GM21447 (cell line): ENCODE data around the gene SERINC3.
"Not testable (repeated sequence)": the region's sequence is repeated elsewhere in the genome, so short reads cannot be mapped to it uniquely, and the experiment has no call there.

Source experiments
- ATAC-seq: cut with Tn5 transposase; IDR thresholded peaks from one replicate; pipeline ENCODE4 v1.9.1; 2021; ENCODE audit not compliant: unreplicated experiment

SERINC3 gene

DNA sequence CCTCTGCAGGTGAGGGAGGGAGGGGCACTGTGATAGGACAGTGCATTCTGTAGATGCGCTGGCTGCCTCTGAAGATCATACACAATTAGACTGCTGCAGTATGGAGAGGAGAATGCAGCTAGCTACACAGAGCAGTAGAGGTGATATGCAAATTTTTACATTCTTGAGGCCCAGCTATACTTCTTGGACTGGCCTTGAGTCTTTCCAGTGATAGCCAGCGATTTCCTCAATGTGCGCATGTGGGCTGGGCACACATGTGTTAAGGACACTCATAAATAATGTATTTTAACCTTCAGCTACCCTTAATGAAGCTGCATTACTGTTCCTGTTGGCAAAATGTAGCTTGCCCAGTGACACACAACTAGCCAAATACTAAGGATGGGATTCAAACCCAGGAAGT, 27.2 kb downstream of the SERINC3 start:
- no peak for ATAC-seq

DNA sequence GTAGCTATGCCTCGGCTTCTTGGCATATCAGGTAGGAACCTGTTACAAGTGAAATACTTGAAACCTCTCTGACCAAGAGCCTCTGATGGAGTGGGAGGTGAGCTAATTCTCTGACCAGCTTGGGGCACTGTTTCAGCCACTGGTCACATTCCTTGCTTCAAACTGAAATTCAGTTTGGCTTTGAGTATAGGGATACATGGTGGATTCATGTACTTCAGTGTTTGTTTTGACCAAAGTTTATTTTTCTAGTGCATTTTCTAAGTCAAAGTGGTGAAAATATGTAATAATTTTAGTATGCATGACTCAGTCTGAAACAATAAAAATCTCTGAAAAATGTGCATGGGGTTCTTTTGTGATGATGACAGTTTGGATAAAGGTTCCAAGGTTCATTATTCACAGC, 27.6 kb downstream of the SERINC3 start:
- no peak for ATAC-seq

DNA sequence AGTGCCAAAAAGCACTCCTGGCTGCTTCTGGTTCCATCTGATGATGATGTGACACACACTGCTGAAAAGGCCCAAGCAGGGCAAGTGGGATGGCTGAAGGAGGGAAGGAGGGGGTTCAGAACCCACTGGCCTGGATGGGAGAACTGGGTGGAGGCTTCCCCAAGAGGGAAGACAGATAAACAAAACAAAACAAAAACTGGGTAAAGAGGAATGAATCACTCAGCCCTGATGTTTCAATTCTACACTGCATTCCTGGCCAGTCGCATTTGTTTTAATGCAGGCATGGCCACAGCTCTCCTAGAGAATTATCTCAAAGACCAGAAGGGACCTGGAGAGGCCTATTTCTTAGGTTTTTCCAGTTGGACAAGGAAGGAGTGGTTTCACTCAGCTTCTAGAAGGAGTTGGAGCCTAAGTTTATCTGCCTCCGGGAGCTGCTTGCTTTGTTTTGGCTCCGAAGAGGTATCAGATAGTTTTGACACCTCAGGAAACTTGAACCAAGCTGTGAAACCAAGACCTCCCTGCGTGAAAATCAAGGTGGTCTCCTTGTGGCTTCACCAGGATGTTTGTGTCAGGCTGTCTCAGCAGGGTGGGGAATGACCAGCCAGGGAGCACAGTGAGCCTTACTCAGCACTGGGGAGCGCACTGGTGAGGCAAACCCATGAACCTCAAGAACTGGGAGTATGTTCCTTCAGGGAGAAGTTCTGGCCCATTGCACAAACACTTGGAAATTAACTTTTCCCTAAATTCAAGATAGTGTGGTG, 30.1 kb downstream of the SERINC3 start:
- ATAC-seq: no peak

DNA sequence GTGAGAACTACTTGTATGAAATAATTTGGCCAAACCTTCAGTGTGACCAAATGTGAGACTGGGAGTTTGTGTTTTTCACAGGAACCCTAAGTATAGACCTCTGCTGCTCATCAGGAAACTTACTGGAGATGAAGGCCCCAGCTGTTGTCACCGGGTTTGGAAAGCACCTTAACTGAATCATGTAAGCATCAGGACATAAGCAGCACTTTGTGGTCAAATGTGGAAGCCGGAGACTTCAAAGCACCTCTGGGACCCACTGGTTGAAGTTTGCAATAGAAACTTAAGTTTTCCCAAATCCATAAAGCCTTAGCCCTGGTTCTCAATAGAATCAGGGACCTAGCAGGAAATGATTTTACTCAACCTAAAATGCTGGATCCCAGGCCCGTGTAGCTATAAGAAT, 31.9 kb downstream of the SERINC3 start:
- no peak for ATAC-seq

DNA sequence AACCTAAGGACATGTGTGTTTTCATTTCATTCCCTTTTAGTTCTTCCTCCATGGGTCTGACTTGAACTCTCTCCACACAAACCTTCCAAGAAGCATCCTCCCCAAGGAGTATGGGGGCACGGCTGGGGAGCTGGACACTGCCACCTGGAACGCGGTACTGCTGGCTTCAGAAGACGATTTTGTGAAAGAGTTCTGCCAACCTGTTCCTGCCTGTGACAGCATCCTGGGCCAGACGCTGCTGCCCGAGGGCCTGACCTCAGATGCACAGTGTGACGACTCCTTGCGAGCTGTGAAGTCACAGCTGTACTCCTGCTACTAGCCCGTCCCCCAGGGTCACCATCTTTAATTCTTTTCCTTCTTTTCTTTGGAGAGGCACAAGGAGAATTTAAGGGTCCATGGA, 32.6 kb downstream of the SERINC3 start:
- ATAC-seq: no peak

DNA sequence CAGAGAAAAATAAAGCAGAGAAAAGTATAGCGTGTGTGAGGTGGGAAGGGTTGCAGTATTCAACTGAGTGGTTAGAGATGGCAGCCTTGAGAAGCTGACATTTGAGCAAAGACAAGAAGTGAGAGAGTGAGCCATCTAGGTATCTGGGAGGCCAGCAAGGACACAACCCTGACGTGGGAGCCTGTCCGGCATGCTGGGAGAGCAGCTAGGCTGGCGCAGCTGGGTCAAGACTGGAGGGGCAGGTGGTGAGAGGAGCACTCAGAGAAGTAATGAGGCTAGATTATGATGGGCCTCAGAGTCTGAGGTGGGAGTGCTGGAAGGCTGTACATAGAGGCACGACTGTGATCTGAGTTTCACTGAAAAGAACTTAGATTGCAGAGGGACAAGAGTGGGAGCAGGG, 33.3 kb downstream of the SERINC3 start:
- ATAC-seq: no peak

DNA sequence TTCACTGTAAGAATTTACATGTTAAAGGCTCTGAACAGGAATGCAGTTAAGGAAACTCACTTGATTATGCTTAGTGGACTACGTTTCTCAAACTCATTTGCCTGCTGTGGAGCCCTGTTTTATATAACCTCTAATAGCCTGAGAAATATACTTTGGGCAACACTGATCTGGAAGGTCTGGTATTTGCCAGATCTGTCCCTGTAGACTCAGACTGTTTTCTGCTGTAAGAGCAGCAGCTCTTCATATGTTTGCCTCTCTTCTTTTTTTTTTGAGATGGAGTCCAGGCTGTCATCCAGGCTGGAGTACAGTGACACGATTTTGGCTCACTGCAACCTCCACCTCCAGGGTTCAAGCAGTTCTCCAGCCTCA, 36.1 kb downstream of the SERINC3 start:
- ATAC-seq: no peak

DNA sequence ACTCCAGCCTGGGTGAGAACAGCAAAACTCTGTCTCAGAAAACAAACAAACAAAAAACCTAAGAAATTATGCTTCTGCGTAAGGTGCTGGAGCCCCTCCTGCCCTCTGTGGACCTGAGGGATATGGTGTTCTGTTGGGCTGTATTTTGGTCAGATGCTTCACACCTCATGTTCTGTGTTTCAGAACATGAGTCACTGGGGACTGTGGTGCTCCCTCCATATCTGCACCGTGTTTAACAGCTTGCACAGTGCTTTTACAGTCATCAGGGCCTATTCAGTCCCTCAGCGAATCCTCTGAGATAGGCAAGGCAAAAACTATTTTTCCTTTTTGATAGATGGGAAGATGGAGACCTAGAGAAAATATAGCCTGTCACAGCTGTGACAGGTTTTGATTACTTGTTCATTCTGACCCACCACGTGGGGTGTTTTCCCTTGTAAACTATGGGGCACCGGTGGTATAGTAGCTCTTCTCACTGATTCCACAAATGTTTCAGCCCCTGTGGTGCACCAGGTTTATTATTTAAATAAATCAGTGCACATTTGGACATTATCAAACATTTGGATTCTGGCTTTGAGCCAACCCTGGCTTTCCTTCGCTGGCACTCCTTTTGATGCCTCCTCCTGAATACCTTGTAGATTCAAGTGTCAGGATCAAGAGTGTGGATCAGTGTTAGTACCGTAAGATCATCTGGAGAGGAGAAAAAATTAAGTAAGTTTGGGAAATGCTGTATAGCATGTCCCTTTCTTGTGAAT, 36.6 kb downstream of the SERINC3 start:
- ATAC-seq: no peak

DNA sequence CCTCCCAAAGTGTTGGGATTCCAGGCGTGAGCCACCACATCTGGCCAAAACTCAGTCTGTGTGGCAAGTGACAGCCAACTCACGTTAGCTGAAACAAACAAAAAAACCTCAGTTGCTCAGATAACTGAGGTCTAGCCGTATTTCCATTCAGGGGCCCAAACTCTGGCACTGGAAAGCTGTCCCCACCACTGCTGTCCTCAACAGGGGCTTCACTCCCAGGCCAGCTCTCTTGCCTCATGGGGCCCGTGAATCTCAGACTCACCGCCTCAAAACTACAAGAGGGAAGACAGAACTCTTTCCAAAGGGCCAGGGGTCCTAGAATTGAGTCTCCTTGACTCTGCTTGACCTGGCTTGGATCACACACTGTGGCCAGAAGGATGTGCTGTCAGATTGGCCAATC, 38.8 kb downstream of the SERINC3 start:
- no peak for ATAC-seq

DNA sequence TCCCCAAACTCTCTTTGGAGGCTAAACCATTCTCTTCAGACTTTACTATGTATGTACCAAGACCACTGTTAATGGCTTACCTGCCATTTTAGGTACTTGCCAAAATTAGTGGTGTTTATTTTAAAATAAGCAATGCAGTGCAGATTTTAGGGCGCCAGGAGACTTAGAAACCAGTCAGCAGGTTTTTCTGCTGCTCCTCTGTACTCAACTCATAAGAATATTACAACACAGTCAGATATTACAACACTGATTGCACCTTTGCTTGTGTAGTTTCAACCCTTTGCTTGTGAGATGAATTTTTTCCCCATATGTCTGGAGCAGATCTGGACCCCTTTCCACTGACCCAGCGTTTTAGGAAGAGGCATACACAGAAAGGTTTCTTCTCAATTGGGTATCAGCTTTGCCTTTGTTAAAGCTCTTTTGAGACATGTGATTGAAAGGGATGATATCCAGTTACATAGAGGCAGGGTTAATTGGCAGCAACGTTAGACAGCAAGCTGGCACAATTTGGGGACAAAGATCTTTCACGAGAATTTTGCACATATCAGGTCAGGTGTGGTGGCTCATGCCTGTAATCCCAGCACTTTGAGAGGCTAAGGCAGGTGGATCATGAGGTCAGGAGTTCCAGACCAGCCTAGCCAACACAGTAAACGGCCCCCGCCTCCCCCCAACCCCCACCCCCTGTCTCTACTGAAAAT, 40.0 kb downstream of the SERINC3 start:
- ATAC-seq: no peak

DNA sequence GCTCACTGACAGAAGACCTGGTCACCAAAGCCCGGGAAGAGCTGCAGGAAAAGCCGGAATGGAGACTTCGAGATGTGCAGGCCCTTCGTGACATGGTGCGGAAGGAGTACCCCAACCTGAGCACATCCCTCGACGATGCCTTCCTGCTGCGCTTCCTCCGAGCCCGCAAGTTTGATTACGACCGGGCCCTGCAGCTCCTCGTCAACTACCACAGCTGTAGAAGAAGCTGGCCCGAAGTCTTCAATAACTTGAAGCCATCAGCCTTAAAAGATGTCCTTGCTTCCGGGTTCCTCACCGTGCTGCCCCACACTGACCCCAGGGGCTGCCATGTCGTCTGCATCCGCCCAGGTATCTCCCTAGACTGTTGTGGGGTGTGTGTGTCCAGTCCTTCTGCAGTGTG, 41.8 kb downstream of the SERINC3 start:
- no peak for ATAC-seq

DNA sequence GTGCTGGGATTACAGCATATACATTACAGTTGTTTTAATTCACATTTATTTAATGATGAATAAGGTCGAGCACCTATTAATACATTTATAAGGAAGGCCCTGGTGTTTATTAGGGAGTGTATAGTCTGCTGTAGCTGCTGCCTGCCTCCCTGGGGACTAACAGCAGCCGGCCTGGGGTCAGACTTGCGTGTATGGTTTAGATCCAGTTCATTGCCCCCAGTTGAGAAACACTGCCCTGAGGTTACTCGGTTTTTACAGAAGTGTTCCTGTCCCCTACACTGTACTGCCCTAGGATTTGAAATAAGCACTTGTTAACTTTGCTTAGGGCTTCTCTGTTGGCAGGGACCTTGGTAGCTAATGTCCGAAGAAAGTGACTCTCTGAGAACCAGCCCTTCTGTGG, 42.2 kb downstream of the SERINC3 start:
- no peak for ATAC-seq

DNA sequence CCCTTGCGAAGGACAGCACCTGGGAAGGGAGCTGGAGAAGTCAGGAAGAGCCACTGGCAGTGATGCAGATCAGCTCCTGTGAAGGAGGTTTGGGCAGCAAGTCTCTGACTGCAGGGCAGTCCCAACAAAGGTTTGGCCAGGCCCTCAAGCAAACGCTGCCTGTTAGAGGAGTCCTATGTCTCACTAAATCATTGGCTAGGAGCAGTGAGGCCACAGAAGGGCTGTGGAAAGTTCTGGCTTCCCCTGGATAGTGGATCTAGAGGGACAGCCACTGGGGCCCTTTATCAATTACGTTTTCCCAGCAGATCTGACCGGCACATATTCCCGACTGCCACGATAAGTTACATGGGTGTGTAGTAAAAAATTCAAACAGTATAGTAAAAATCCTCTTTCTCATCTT, 43.7 kb downstream of the SERINC3 start:
- no peak for ATAC-seq

DNA sequence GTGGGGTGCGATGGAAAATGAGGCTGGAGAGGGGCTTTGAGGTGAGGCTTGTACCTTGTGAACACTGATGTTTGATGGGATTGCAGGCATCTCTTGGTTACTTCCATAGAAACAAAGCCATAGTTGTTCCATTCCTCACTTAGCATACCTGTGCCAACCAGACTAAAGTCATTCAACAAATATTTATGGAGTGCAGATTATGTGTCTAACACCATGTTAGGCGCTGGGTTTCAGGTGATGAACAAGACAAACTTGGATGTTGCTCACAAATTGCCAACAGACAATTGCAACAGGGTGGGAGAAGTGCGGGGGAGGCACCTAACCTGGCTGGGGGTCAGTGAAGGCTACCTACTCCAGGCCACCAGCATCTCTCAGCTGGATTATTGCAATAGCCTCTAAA, 44.7 kb downstream of the SERINC3 start:
- ATAC-seq: no peak

DNA sequence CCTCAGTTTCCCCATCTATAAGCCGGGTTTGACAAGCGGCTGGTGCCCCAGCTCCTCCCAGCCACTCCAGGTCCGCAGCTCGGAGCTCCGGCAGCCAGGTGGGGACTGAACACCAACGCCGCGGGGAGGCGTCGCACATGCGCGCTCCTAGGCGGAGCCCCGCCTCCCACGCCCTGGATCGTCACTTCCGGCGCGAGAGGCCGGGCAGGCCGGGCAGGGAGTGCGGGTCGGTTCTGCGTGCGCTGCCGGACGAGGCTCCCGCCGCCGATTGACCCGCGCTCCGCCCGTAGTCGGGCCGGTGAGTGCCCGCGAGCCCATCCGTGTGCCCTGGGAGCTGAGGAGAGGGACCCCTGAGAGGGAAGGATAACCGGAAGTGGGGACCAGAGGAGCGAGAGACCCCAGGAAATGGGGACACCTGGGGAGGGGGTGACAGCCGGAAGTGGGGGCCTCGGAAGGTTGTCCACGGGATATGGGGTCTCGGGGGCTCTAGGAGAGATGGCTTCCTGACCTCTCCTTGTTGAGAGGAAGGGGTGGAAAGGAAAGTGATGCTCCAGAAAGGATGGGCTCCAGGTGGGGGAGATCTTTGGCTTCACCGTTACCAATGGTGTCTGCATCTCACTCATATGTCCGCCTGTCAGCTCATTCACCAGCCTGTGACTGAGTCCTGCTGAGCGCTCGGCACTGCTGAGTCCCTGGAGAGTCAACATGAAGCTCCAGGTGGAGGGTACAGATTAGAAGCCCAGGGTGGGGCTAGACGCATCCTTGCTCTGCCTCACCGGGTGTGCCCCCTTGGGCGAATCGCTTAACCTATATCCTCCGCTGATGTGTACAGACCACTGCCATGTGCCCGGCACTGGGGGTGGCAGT, 45.9 kb downstream of the SERINC3 start, which contains the start of gene TTPAL:
TTPAL (plus strand) TSS at position 181 of the 867 bp plus-strand sequence. CDS start 4,126 bp downstream, outside the sequence.
- peak; percentile 80 for ATAC-seq

DNA sequence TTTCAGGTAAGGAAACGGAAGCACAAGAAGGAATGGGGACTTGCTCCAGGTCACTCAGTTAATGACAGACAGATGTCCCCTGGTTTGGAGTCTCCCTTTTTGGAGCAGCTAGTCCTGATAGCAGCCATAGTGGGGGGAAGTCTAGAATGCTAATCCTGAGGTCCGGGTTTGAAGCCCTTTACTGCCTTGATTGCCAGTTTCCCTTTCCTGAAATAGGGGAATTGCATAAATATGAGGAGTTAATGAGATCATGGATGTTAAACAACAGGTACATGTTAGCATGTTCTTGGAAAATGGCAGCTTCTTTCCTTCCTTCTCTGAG, 46.5 kb downstream of the SERINC3 start:
- no peak for ATAC-seq

DNA sequence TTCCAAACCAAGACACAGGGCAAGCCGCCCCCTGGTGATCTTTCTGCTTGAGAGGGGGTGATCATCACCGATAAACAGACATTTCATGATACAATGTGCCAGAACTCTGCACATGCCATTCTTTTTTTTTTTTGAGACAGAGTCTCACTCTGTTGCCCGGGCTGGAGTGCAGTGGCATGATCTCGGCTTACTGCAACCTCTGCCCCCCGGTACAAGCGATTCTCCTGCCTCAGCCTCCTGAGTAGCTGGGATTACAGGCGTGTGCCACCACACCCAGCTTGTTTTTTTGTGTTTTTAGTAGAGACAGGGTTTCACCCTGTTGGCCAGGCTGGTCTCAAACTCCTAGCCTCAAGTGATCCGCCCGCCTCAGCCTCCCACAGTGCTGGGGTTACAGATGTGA, 49.6 kb downstream of the SERINC3 start:
- not testable (repeated sequence) for ATAC-seq

DNA sequence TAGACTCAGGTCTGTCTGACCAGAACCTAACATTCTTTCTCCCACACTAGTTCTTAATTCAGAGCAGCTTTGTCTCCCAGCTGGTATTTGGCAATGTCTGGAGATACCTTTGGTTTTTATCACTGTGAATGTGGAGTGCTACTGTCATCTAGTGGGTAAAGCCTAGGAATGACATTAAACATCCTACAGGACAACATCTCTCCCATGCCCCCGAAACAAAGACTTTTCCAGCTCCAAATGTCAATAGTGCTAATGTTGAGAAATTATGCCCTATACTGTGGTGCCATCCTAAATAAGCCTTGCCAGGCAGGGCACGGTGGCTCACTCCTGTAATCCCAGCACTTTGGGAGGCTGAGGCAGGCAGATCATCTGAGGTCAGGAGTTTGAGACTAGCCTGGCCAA, 50.4 kb downstream of the SERINC3 start:
- no peak for ATAC-seq

DNA sequence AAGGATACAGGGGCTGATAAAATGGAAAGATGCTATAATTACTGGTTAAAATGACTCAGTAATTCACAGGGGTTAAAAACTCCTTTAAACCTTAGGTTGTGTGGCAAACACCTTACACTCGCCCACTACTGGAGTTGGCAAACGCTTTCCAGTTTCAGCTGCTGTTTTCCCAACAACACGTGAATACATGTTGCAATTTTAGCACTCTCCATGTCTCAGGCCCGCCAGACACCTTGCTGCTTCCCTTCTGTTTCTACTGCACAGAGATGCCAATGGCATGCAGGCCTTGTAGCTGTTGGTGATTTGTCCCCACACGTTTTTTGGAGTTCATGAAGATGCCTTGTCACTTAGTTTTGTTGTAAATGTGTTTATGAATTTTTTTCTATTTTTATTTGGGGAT, 51.5 kb downstream of the SERINC3 start:
- ATAC-seq: no peak

DNA sequence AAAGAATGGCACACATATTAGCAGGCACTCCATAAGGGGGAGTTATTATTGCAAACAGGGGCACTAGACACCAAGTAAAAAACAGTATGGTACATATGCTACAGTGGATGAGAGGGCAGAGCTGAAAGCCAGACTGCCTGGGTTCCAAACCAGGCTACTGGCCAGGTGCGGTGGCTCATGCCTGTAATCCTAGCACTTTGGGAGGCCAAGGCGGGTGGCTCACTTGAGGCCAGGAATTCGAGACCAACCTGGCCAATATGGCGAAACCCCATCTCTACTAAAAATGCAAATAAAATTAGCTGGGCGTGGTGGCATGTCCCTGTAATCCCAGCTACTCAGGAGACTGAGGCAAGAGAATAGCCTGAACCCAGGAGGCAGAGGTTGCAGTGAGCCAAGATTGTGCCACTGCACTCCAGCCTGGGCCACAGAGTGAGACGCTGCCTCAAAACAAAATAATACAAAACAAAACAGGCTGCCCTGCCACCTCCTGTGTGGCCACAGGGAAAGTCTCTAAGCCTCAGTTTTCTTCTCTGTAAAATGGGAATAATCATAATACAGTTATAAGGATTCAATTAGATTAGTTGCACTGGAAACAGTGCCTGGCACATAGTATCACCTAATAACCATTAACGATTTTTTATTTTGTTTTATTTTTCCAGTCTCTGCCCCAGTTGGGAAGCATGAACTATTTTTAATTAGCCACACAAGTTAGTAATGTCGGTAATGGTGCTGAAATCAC, 53.7 kb downstream of the SERINC3 start:
- no peak for ATAC-seq
